HepG2 (cell line): ENCODE results near the gene MKRN2OS. TPM values are rescaled to one million over a fixed set of nuclear protein-coding genes. Genes with fewer than 3 reads are reported as not detected.

ENCODE experiments used
- ATAC-seq: fragments of 200-7000 bp; cut with Tn5 transposase; 3 replicates; pipeline ENCODE4 v1.9.1; 2020; ENCODE audit warnings: mild to moderate bottlenecking, moderate library complexity
- BruUV-seq: library from RNA; stranded (reverse); fragments of 400-500 nt; replicated peaks from 2 replicates; lab custom pipeline; 2021; lab: Mats Ljungman, UMichigan
- CTCF ChIA-PET: fragments of 300-600 bp; formaldehyde crosslinking; extraction: SDS; loops from one replicate; lab custom pipeline; 2021; ENCODE audit warnings: low total read pairs, inconsistent platforms, low intra/inter-chr PET ratio; lab: Yijun Ruan, JAX
- POLR2A ChIA-PET: fragments of 350-600 bp; sonication (Branson Sonifier 250); formaldehyde crosslinking; loops from one replicate; lab custom pipeline; 2020; ENCODE audit warnings: antibody characterized with exemption, inconsistent platforms; lab: Yijun Ruan, JAX
- DNase-seq: peaks from one replicate; pipeline ENCODE4 v3.0.0-alpha.2; 2015; ENCODE audit warnings: low spot score
- FAIRE-seq: peaks from 3 replicates; lab custom pipeline; 2011; peaks lifted over from hg19 to GRCh38; lab: Jason Lieb, UNC
- H2AFZ ChIP-seq: one replicate; pipeline ENCODE4 v1.6.1; 2011; ENCODE audit warnings: low read length, inconsistent platforms
- H3K27ac ChIP-seq: fragments of 300-600 bp; 3 replicates; pipeline ENCODE4 v1.8.0; 2011; ENCODE audit warnings: mixed run types, mild to moderate bottlenecking, mixed read lengths, low read length, inconsistent platforms; ENCODE audit not compliant: insufficient read depth; ENCODE audit errors: extremely low read length
- H3K27me3 ChIP-seq, 2 experiments: fragments of 200-600 bp in 1 of 2; 2 replicates in 1 of 2; 3 replicates in 1 of 2; pipeline versions ENCODE4 v1.6.0 to v1.8.0; 2011; ENCODE audit warnings: low read length in 2 of 2, mild to moderate bottlenecking in 2 of 2, moderate library complexity in 2 of 2, inconsistent platforms in 1 of 2; ENCODE audit not compliant: insufficient read depth in 2 of 2, control insufficient read depth in 1 of 2
- H3K36me3 ChIP-seq, 2 experiments: fragments of 200-600 bp in 1 of 2; replicated peaks in 1 of 2; 2 replicates in 1 of 2; 3 replicates in 1 of 2; pipeline versions ENCODE4 v1.5.1 to v1.8.0; 2011; ENCODE audit warnings: low read length in 2 of 2, inconsistent platforms in 1 of 2; ENCODE audit not compliant: insufficient read depth in 2 of 2, control insufficient read depth in 1 of 2
- H3K4me1 ChIP-seq: 2 replicates; pipeline ENCODE4 v1.5.1; 2012; ENCODE audit warnings: low read length, inconsistent platforms; ENCODE audit not compliant: insufficient read depth
- H3K4me2 ChIP-seq: 2 replicates; pipeline ENCODE4 v1.6.0; 2011; ENCODE audit warnings: low read depth, low read length, inconsistent platforms
- H3K4me3 ChIP-seq, 3 experiments: fragments of 200-600 bp in 1 of 3; sonication (generic), shearing (Covaris generic) in 1 of 3; replicated peaks in 1 of 3; 2 replicates each; pipeline ENCODE4 v1.5.1; 2011 to 2016; ENCODE audit warnings: low read length in 3 of 3, inconsistent platforms in 2 of 3, low read depth in 2 of 3, mild to moderate bottlenecking in 2 of 3, control low read depth in 1 of 3, mixed read lengths in 1 of 3; ENCODE audit not compliant: insufficient read depth in 1 of 3
- H3K79me2 ChIP-seq: one replicate; pipeline ENCODE4 v1.6.1; 2011; ENCODE audit warnings: low read length, inconsistent platforms; ENCODE audit not compliant: insufficient read depth
- H3K9ac ChIP-seq: 2 replicates; pipeline ENCODE4 v1.6.0; 2011; ENCODE audit warnings: mild to moderate bottlenecking, low read depth, low read length, inconsistent platforms; ENCODE audit not compliant: insufficient read depth
- H3K9me3 ChIP-seq: 2 replicates; pipeline ENCODE4 v1.5.1; 2012; ENCODE audit warnings: mild to moderate bottlenecking, low read length
- H4K20me1 ChIP-seq: 2 replicates; pipeline ENCODE4 v1.6.0; 2011; ENCODE audit warnings: inconsistent platforms, mild to moderate bottlenecking, low read length, moderate library complexity; ENCODE audit not compliant: insufficient read depth
- CHD2 ChIP-seq: IDR thresholded peaks from 2 replicates; pipeline ENCODE4 v1.6.1; 2011; ENCODE audit warnings: low read depth, low read length, improper control_type of control experiment
- CREB3 ChIP-seq: sonication (generic); formaldehyde crosslinking; IDR thresholded peaks from 2 replicates; pipeline ENCODE4 v1.5.0; 2020; ENCODE audit warnings: missing genetic modification reagents
- CREM ChIP-seq, 2 experiments: sonication (generic) in 1 of 2; formaldehyde crosslinking in 1 of 2; IDR thresholded peaks; 2 replicates each; pipeline versions ENCODE4 v1.4.0 to v1.6.1; 2016 to 2020; ENCODE audit warnings: antibody characterized with exemption in 1 of 2, mild to moderate bottlenecking in 1 of 2, missing genetic modification reagents in 1 of 2
- HMG20B ChIP-seq: conservative IDR thresholded peaks from 2 replicates; pipeline ENCODE4 v1.6.1; 2016; ENCODE audit warnings: missing genetic modification reagents, missing compliant biosample characterization
- HOXA9 ChIP-seq: sonication (generic); formaldehyde crosslinking; IDR thresholded peaks from 2 replicates; pipeline ENCODE4 v1.8.1; 2022; ENCODE audit warnings: missing genetic modification reagents, mild to moderate bottlenecking, moderate library complexity, borderline replicate concordance
- JUND ChIP-seq: sonication (generic); formaldehyde crosslinking; IDR thresholded peaks from 2 replicates; pipeline ENCODE4 v1.8.0; 2022; ENCODE audit warnings: mild to moderate bottlenecking, missing genetic modification reagents
- PHF21A ChIP-seq: sonication (generic); formaldehyde crosslinking; IDR thresholded peaks from 2 replicates; pipeline ENCODE4 v1.5.0; 2020; ENCODE audit warnings: mild to moderate bottlenecking, missing genetic modification reagents
- SATB2 ChIP-seq: sonication (generic); formaldehyde crosslinking; IDR thresholded peaks from 2 replicates; pipeline ENCODE4 v1.5.0; 2020; ENCODE audit warnings: missing genetic modification reagents
- SIX1 ChIP-seq: sonication (generic); formaldehyde crosslinking; IDR thresholded peaks from 2 replicates; pipeline ENCODE4 v1.4.0; 2020; ENCODE audit warnings: missing genetic modification reagents, borderline replicate concordance
- SMAD3 ChIP-seq: sonication (generic); formaldehyde crosslinking; IDR thresholded peaks from 2 replicates; pipeline ENCODE4 v1.4.0; 2020; ENCODE audit warnings: missing genetic modification reagents
- SYNCRIP ChIP-seq: fragments of 200-400 bp; formaldehyde crosslinking; IDR thresholded peaks from 2 replicates; pipeline ENCODE4 v1.6.1; 2018; ENCODE audit warnings: mild to moderate bottlenecking, low read depth, low read length; ENCODE audit not compliant: insufficient read depth
- ZBED4 ChIP-seq: sonication (generic); formaldehyde crosslinking; IDR thresholded peaks from 2 replicates; pipeline ENCODE4 v1.4.0; 2020; ENCODE audit warnings: missing genetic modification reagents, borderline replicate concordance
- ZMYM2 ChIP-seq: sonication (generic); formaldehyde crosslinking; IDR thresholded peaks from 2 replicates; pipeline ENCODE4 v1.8.0; 2022; ENCODE audit warnings: mild to moderate bottlenecking, missing genetic modification reagents
- WGBS: methylation state at CpG from one replicate; pipeline ENCODE4 v1.1.6; 2017; ENCODE audit warnings: low lambda C conversion rate; 5-methylcytosine and 5-hydroxymethylcytosine counted together
- in situ Hi-C: cut with HindIII; loops from 2 replicates; pipeline ENCODE4 v1.10.0; 2017; ENCODE audit warnings: low pct_unique_long_range_greater_than_20kb; ENCODE audit not compliant: extremely low pct_ligation_motif_present
- intact Hi-C: fragments of 100-400 bp; cut with micrococcal nuclease; formaldehyde crosslinking; loops from one replicate; pipeline ENCODE4 v1.10.0; 2022; ENCODE audit not compliant: unreplicated experiment
- polyA plus RNA-seq, 8 experiments: library from polyadenylated mRNA; depleted of rRNA in 3 of 8; stranded (reverse) in 7 of 8; unstranded in 1 of 8; fragments of >200 nt; fragmentation: Illumina TruSeq in 4 of 8; extraction: Trizol in 4 of 8; gene quantifications; 2 replicates each; pipeline versions ENCODE4 v1.2.1 to v1.2.3, GENCODE V29; 2011 to 2016; ENCODE audit warnings: low read depth in 4 of 8, missing spikeins in 1 of 8, mixed read lengths in 1 of 8; ENCODE audit not compliant: insufficient read depth in 1 of 8
- total RNA-seq, 5 experiments: library from RNA; depleted of rRNA; stranded (reverse); fragments of >200 nt; fragmentation: Illumina TruSeq; extraction: Trizol; gene quantifications; 2 replicates each; pipeline ENCODE4 v1.2.3, GENCODE V29; 2016; ENCODE audit warnings: low read depth in 1 of 5

The MKRN2OS gene
- total and polyA plus RNA-seq, 2 of the 13 experiments (the other 11 are each of a cell fraction or from before 2014, with no cell fraction given), result not detected

DNA sequence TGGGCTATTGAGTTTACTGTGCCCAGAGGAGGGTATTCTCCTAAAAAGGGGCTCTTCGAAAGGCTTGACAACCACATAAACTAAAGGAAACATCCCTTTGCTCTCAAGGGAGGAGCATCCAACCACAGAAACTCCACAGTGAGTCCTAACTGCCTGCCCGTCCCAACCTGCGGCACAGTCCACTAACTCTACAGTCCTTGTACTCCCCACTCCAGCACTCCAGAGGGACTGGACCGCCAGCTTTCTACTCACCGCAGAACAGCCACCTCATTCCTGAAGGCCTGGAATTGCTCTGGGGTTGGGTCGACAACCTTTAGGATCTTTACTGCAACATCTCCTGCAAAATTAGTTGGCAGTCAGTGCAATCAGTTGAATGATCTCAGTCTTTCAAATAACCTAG, 46.2 kb upstream of the MKRN2OS start:
- Histone ChIP-seq H3K79me2 (no peaks in the 10 kb centered on the region), H3K4me3 (no peak overlapping the region), H4K20me1 (no peaks in the 10 kb centered on the region), H3K9me3 (no peaks in the 10 kb centered on the region), H3K4me2 (no peak overlapping the region), H3K27ac (no peak overlapping the region), H3K4me1 (no peaks in the 10 kb centered on the region), H3K9ac (no peak overlapping the region), H3K36me3 (peaks cover 31 to 78% of the 10 kb centered on the region in 2 experiments), H2AFZ (no peak overlapping the region)
- POLR2A ChIA-PET, result no interaction called here
- intact Hi-C loops, result no loop called here
- DNase-seq (no peak), FAIRE-seq (no peak), ATAC-seq (no peak)
- in situ Hi-C loops, result no loop called here
- 92% methylated on average over 6 of the region's 6 CpGs for WGBS
- no peak for TF ChIP-seq CHD2
- no peak for TF ChIP-seq SYNCRIP
- no peak for TF ChIP-seq PHF21A (CRISPR knock-in tag)
- no peak for TF ChIP-seq HMG20B (CRISPR knock-in tag)
- no peak for TF ChIP-seq SMAD3 (CRISPR knock-in tag)
- TF ChIP-seq SATB2 (CRISPR knock-in tag), result no peak
- TF ChIP-seq SIX1, result no peak
- TF ChIP-seq ZBED4, result no peak
- TF ChIP-seq CREM (IDR thresholded peaks at IDR 0.05), result no peak
- TF ChIP-seq CREM (CRISPR knock-in tag; IDR thresholded peaks at IDR 0.05), result no peak
- no peak for TF ChIP-seq ZMYM2
- no peak for TF ChIP-seq HOXA9 (CRISPR knock-in tag)
- TF ChIP-seq JUND (CRISPR knock-in tag), result no peak
- no peak for TF ChIP-seq CREB3 (CRISPR knock-in tag)
- TF ChIP-seq, all 625 proteins: peak for 0
- no TSS peak for BruUV-seq
- CTCF ChIA-PET, result no interaction called here
- no peaks in the 10 kb centered on the region for H3K27me3 ChIP-seq
